ENCODE measurements around the gene ARHGAP15.

DNA sequence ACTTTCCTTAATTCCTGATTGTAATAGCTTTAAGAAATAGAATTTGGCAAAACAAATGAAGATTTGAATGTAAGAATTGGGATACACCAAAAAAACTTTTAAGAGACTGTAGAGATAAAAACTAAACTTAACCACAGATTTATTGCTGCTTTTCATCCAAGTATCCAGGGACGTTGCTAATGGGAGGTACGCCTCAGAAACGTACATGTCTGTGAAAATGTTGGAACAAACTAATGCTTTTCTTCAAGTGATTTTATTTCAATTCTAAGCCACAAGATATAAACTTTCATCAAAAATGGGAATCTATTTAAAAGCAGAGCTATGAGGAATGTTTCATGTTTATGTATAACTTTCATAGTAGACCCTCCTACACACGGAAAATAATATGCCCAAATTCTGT, 66.3 kb downstream of the ARHGAP15 start:
- no peak for TF ChIP-seq POLR2A (IDR thresholded peaks at IDR 0.05)
- TF ChIP-seq, protein P1, sequence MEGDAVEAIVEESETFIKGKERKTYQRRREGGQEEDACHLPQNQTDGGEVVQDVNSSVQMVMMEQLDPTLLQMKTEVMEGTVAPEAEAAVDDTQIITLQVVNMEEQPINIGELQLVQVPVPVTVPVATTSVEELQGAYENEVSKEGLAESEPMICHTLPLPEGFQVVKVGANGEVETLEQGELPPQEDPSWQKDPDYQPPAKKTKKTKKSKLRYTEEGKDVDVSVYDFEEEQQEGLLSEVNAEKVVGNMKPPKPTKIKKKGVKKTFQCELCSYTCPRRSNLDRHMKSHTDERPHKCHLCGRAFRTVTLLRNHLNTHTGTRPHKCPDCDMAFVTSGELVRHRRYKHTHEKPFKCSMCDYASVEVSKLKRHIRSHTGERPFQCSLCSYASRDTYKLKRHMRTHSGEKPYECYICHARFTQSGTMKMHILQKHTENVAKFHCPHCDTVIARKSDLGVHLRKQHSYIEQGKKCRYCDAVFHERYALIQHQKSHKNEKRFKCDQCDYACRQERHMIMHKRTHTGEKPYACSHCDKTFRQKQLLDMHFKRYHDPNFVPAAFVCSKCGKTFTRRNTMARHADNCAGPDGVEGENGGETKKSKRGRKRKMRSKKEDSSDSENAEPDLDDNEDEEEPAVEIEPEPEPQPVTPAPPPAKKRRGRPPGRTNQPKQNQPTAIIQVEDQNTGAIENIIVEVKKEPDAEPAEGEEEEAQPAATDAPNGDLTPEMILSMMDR (IDR thresholded peaks at IDR 0.05) = no peak

Data from vagina (tissue), 2 donors.